ENCODE results near the gene CP.
"Not testable (repeated sequence)": the region's sequence is repeated elsewhere in the genome, so short reads cannot be mapped to it uniquely, and the experiment has no call there.

The CP gene

GRCh38 chr3:149221783-149222517, at the start of gene CP:
Gene CP (minus strand): TSS chr3:149221829. CDS start chr3:149221792, 37 bp downstream.
- DNase-seq (ENCODE audit: low read depth) = no peak

GRCh38 chr3:149270180-149270579, 48.6 kb upstream of the CP start:
- no peak for DNase-seq (ENCODE audit: low read depth)

- no peak for DNase-seq (ENCODE audit: low read depth)
Observed at GRCh38 chr3:149269687-149270086, 48.1 kb upstream of the CP start.

- DNase-seq (ENCODE audit: low read depth) = no peak
Observed at GRCh38 chr3:149267565-149267964, 45.9 kb upstream of the CP start.

GRCh38 chr3:149266736-149267135, 45.1 kb upstream of the CP start:
- no peak for DNase-seq (ENCODE audit: low read depth)

GRCh38 chr3:149263856-149264255, 42.2 kb upstream of the CP start:
- DNase-seq (ENCODE audit: low read depth) = no peak

- DNase-seq (ENCODE audit: low read depth) = no peak
Observed at GRCh38 chr3:149258714-149259113, 37.1 kb upstream of the CP start.

GRCh38 chr3:149258298-149258697, 36.7 kb upstream of the CP start:
- DNase-seq (ENCODE audit: low read depth) = no peak

- DNase-seq (ENCODE audit: low read depth) = no peak
Observed at GRCh38 chr3:149252272-149252671, 30.6 kb upstream of the CP start.

- DNase-seq (ENCODE audit: low read depth) = no peak
Observed at GRCh38 chr3:149251186-149251585, 29.6 kb upstream of the CP start.

GRCh38 chr3:149247929-149248691, 26.5 kb upstream of the CP start:
- DNase-seq (ENCODE audit: low read depth) = peak; percentile 10

GRCh38 chr3:149247008-149247710, 25.5 kb upstream of the CP start:
- no peak for DNase-seq (ENCODE audit: low read depth)

GRCh38 chr3:149245738-149246451, 24.3 kb upstream of the CP start:
- DNase-seq (ENCODE audit: low read depth) = no peak

- no peak for DNase-seq (ENCODE audit: low read depth)
Observed at GRCh38 chr3:149243540-149243939, 21.9 kb upstream of the CP start.

- DNase-seq (ENCODE audit: low read depth) = no peak
Observed at GRCh38 chr3:149239357-149239936, 17.8 kb upstream of the CP start.

- DNase-seq (ENCODE audit: low read depth) = not testable (repeated sequence)
Observed at GRCh38 chr3:149238268-149238667, 16.6 kb upstream of the CP start.

- DNase-seq (ENCODE audit: low read depth) = no peak
Observed at GRCh38 chr3:149235599-149236424, 14.2 kb upstream of the CP start.

- no peak for DNase-seq (ENCODE audit: low read depth)
Observed at GRCh38 chr3:149234671-149235245, 13.1 kb upstream of the CP start.

GRCh38 chr3:149233323-149233722, 11.7 kb upstream of the CP start:
- DNase-seq (ENCODE audit: low read depth) = no peak

GRCh38 chr3:149231871-149232270, 10.2 kb upstream of the CP start:
- DNase-seq (ENCODE audit: low read depth) = no peak
